Transverse colon (tissue), 3 donors: ENCODE results near the gene CFAP300.

ENCODE experiments used
- POLR2A ChIP-seq: fragments of 450-650 bp; IDR thresholded peaks from one replicate; pipeline ENCODE4 v1.6.1; 2016; ENCODE audit warnings: antibody characterized with exemption, mild to moderate bottlenecking, moderate library complexity
- TF ChIP-seq, protein P1 (sequence below), 5 experiments: fragments of 200-600 bp in 3 of 5; fragments of 450-650 bp in 2 of 5; sonication (generic) in 3 of 5; IDR thresholded peaks; 1 replicate in 2 of 5; 2 replicates in 3 of 5; pipeline ENCODE4 v1.5.1; 2016 to 2017; ENCODE audit warnings: antibody characterized with exemption in 5 of 5, inconsistent platforms in 3 of 5, mild to moderate bottlenecking in 2 of 5, moderate library complexity in 1 of 5

DNA sequence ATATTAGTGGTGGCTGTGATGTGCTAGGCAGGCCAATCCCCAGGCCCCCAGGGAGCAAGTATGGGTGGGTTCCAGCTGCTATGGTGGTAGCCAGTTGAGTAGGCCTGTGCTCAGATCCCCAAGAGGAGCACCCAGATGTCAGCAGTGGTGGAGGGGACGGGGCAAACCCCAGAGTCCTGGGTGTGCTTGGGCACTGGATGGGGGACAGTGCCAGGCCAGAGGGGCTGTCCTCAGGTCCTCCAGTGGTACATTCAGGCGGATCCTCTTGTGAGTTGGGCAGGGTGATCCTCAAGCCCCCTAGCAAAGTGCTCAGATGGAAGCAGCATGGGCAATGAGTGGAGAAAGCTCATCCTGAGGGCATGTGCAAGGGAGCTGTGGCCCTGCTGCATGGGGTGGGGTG lies 26.0 kb downstream of the CFAP300 start:
- TF ChIP-seq, protein P1, sequence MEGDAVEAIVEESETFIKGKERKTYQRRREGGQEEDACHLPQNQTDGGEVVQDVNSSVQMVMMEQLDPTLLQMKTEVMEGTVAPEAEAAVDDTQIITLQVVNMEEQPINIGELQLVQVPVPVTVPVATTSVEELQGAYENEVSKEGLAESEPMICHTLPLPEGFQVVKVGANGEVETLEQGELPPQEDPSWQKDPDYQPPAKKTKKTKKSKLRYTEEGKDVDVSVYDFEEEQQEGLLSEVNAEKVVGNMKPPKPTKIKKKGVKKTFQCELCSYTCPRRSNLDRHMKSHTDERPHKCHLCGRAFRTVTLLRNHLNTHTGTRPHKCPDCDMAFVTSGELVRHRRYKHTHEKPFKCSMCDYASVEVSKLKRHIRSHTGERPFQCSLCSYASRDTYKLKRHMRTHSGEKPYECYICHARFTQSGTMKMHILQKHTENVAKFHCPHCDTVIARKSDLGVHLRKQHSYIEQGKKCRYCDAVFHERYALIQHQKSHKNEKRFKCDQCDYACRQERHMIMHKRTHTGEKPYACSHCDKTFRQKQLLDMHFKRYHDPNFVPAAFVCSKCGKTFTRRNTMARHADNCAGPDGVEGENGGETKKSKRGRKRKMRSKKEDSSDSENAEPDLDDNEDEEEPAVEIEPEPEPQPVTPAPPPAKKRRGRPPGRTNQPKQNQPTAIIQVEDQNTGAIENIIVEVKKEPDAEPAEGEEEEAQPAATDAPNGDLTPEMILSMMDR (IDR thresholded peaks at IDR 0.05), result no peak
- no peak for TF ChIP-seq POLR2A
